ENCODE measurements around the gene ISL2. TPM values are rescaled to one million over a fixed set of nuclear protein-coding genes. Genes with fewer than 3 reads are reported as not detected.
A peak's percentile ranks its signal among the peaks of the same experiment; 100 is the strongest.

Gene ISL2
- total RNA-seq, 1 donor from 2014 or later = 0.86 TPM

- DNase-seq (ENCODE audit: low spot score) = no peak
These were observed 9.1 kb upstream of the ISL2 start for GRCh38 chr15:76327191-76328105.

- no peak for DNase-seq (ENCODE audit: low spot score)
These were observed 8.4 kb upstream of the ISL2 start for GRCh38 chr15:76328106-76328696.

GRCh38 chr15:76328958-76329357, 7.6 kb upstream of the ISL2 start:
- no peak for DNase-seq (ENCODE audit: low spot score)

GRCh38 chr15:76330080-76330680, 6.4 kb upstream of the ISL2 start:
- DNase-seq (ENCODE audit: low spot score) = peak; percentile 49

- DNase-seq (ENCODE audit: low spot score) = no peak
These were observed 3.8 kb upstream of the ISL2 start for GRCh38 chr15:76332796-76333195.

- no peak for DNase-seq (ENCODE audit: low spot score)
These were observed 3.3 kb upstream of the ISL2 start for GRCh38 chr15:76333309-76333708.

- no peak for DNase-seq (ENCODE audit: low spot score)
These were observed 2.7 kb upstream of the ISL2 start for GRCh38 chr15:76333720-76334437.

GRCh38 chr15:76334438-76335306, 1.9 kb upstream of the ISL2 start:
- DNase-seq (ENCODE audit: low spot score) = no peak

GRCh38 chr15:76335307-76336253, 993 bp upstream of the ISL2 start:
- DNase-seq (ENCODE audit: low spot score) = no peak

GRCh38 chr15:76337059-76337695, 604 bp downstream of the ISL2 start:
- no peak for DNase-seq (ENCODE audit: low spot score)

- DNase-seq (ENCODE audit: low spot score) = no peak
These were observed 1.3 kb downstream of the ISL2 start for GRCh38 chr15:76337696-76338485.

GRCh38 chr15:76338486-76339304, 2.1 kb downstream of the ISL2 start:
- no peak for DNase-seq (ENCODE audit: low spot score)

- DNase-seq (ENCODE audit: low spot score) = no peak
These were observed 3.0 kb downstream of the ISL2 start for GRCh38 chr15:76339305-76340197.

- no peak for DNase-seq (ENCODE audit: low spot score)
These were observed 3.7 kb downstream of the ISL2 start for GRCh38 chr15:76340198-76340802.

- DNase-seq (ENCODE audit: low spot score) = no peak
These were observed 4.3 kb downstream of the ISL2 start for GRCh38 chr15:76340803-76341365.

Measured in mucosa of gallbladder (tissue), 1 donor.